Kidney (tissue), 14 donors: ENCODE data around the gene CHST3. TPM values are rescaled to one million over a fixed set of nuclear protein-coding genes. Genes with fewer than 3 reads are reported as not detected.

Source experiments
- DNase-seq, 5 donors: peaks; one replicate each; pipeline ENCODE4 v3.0.0-alpha.2; 2013 to 2020
- FAIRE-seq: peaks from 2 replicates; lab custom pipeline; 2012; peaks lifted over from hg19 to GRCh38; lab: Jason Lieb, UNC
- H3K27ac ChIP-seq, 2 donors: one replicate each; pipeline ENCODE4 v1.7.0; 2013; ENCODE audit warnings: low read depth in 2 of 2, low read length in 2 of 2, inconsistent platforms in 1 of 2
- H3K27me3 ChIP-seq: one replicate; pipeline ENCODE4 v1.7.1; 2013; ENCODE audit warnings: low read length, inconsistent platforms; ENCODE audit not compliant: control insufficient read depth, insufficient read depth
- H3K36me3 ChIP-seq, 3 donors: one replicate each; pipeline versions ENCODE4 v1.7.0 to v1.7.1; 2013; ENCODE audit warnings: low read length in 3 of 3, control low read depth in 1 of 3, inconsistent platforms in 1 of 3; ENCODE audit not compliant: insufficient read depth in 3 of 3, control insufficient read depth in 2 of 3
- H3K4me1 ChIP-seq, 3 donors: one replicate each; pipeline versions ENCODE4 v1.7.0 to v1.7.1; 2013; ENCODE audit warnings: low read length in 3 of 3, inconsistent platforms in 1 of 3, low read depth in 1 of 3; ENCODE audit not compliant: control insufficient read depth in 2 of 3, insufficient read depth in 2 of 3
- H3K4me3 ChIP-seq, 3 donors: one replicate each; pipeline versions ENCODE4 v1.7.0 to v1.8.1; 2013; ENCODE audit warnings: low read length in 3 of 3, control low read depth in 1 of 3, inconsistent platforms in 1 of 3
- H3K9ac ChIP-seq, 3 donors: one replicate each; pipeline versions ENCODE4 v1.7.0 to v1.7.1; 2013; ENCODE audit warnings: low read length in 3 of 3, control low read depth in 1 of 3, inconsistent platforms in 1 of 3
- H3K9me3 ChIP-seq, 3 donors: one replicate each; pipeline versions ENCODE4 v1.7.0 to v1.7.1; 2013; ENCODE audit warnings: low read length in 3 of 3, control low read depth in 1 of 3, inconsistent platforms in 1 of 3; ENCODE audit not compliant: control insufficient read depth in 2 of 3, insufficient read depth in 1 of 3
- intact Hi-C: fragments of 100-400 bp; cut with DNase I; formaldehyde crosslinking; loops from one replicate; pipeline ENCODE4 v1.11.1; 2022
- polyA plus RNA-seq: library from polyadenylated mRNA; stranded (reverse); fragments of 350-450 nt; fragmentation: Illumina TruSeq; extraction: RNeasy Lipid Tissue Mini Kit (QIAGEN cat#74804); gene quantifications from one replicate; pipeline ENCODE4 v1.2.3, GENCODE V29; 2014; ENCODE audit warnings: low read depth, low replicate concordance; ENCODE audit not compliant: insufficient read depth
- total RNA-seq: library from RNA; stranded (reverse); fragmentation: NEBNext Ultra II Directional; extraction: Animal tissue kit (Norgen Biotek cat#: 25700); gene quantifications from one replicate; pipeline ENCODE4 v1.2.1, GENCODE V29; 2021
- TF ChIP-seq, protein P1 (sequence below): IDR thresholded peaks from 3 replicates; pipeline ENCODE4 v1.5.1; 2012; ENCODE audit warnings: mild to moderate bottlenecking, moderate library complexity, borderline replicate concordance; ENCODE audit not compliant: insufficient read depth; ENCODE audit errors: extremely low read depth
- donor health status: control.
- donor health status: control.
- donor health status: control.
- donor health status: control.
- donor health status: control.
- donor health status: DM: yes; HTN: yes; CAD: no.
- donor health status: Normal renal cell carcinoma (clear cell type).

The CHST3 gene
- total and polyA plus RNA-seq, 2 donors from 2014 or later: 9.1 to 31.5 TPM

DNA sequence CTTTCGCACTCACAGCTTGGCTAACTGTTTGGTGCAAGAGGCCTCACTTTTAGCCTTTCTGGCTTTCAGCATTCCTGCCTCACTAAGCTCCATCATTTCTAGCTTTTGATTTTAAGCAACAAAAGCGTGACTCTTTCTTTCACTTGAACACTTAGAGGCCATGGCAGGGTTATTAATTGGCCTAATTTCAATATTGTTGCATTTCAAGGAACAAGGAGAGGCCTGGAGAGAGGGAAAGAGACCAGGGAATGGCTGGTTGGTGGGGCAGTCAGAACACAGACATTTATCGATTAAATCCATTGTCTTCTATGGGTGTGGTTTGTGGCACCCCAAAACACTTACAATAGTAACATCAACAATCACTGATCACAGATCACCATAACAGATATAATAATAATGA is 31.3 kb downstream of the CHST3 start:
- H3K4me1 ChIP-seq: peaks cover 3 to 33% (median 21%) of the 10 kb centered on the region in 3 donors
- H3K9ac ChIP-seq: no peak overlapping the region
- no peak overlapping the region for H3K27ac ChIP-seq
- intact Hi-C loops: no loop called here
- DNase-seq (no peak), FAIRE-seq (no peak)
- H3K36me3 ChIP-seq: no peaks in the 10 kb centered on the region
- H3K27me3 ChIP-seq: no peaks in the 10 kb centered on the region
- H3K9me3 ChIP-seq: no peaks in the 10 kb centered on the region
- H3K4me3 ChIP-seq: no peak overlapping the region
- TF ChIP-seq, protein P1, sequence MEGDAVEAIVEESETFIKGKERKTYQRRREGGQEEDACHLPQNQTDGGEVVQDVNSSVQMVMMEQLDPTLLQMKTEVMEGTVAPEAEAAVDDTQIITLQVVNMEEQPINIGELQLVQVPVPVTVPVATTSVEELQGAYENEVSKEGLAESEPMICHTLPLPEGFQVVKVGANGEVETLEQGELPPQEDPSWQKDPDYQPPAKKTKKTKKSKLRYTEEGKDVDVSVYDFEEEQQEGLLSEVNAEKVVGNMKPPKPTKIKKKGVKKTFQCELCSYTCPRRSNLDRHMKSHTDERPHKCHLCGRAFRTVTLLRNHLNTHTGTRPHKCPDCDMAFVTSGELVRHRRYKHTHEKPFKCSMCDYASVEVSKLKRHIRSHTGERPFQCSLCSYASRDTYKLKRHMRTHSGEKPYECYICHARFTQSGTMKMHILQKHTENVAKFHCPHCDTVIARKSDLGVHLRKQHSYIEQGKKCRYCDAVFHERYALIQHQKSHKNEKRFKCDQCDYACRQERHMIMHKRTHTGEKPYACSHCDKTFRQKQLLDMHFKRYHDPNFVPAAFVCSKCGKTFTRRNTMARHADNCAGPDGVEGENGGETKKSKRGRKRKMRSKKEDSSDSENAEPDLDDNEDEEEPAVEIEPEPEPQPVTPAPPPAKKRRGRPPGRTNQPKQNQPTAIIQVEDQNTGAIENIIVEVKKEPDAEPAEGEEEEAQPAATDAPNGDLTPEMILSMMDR: no peak

DNA sequence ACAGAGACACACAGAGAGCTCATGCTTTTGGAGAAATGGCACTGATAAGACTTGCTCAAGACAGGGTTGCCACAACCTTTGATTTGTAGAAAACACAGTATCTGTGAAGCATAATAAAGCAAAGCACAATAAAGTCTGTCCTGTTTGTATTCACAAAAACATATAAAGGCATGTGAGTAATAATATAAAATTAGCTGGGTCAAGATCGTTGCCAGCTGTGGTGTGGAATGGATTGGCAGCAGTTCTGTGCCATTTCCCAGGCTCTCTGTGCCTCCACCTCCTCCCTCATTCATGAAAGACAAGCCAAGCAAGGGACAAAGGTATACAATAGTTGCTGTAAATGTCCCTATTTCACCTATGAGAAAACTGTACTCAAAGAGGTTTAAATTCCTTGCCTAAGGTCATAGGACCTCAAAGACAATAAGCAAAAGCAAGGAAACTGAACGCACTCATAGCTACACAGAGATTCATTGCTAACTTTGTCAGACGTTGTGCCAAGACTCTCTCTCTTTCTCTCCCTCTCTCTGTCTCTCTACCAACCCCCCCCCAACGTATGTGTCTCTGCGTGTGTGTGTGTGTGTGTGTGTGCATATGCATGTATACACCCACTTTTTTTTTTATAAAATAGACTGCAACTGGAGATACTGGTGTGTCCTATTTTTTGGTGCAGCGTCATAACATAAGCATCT is 31.8 kb downstream of the CHST3 start:
- no peaks in the 10 kb centered on the region for H3K9me3 ChIP-seq
- no peaks in the 10 kb centered on the region for H3K36me3 ChIP-seq
- H3K27me3 ChIP-seq: no peaks in the 10 kb centered on the region
- FAIRE-seq (no peak), DNase-seq (no peak)
- TF ChIP-seq, protein P1: no peak
- H3K9ac ChIP-seq: no peak overlapping the region
- peaks cover 3 to 39% (median 24%) of the 10 kb centered on the region in 3 donors for H3K4me1 ChIP-seq
- H3K27ac ChIP-seq: no peak overlapping the region
- no peak overlapping the region for H3K4me3 ChIP-seq
- intact Hi-C loops: no loop called here

DNA sequence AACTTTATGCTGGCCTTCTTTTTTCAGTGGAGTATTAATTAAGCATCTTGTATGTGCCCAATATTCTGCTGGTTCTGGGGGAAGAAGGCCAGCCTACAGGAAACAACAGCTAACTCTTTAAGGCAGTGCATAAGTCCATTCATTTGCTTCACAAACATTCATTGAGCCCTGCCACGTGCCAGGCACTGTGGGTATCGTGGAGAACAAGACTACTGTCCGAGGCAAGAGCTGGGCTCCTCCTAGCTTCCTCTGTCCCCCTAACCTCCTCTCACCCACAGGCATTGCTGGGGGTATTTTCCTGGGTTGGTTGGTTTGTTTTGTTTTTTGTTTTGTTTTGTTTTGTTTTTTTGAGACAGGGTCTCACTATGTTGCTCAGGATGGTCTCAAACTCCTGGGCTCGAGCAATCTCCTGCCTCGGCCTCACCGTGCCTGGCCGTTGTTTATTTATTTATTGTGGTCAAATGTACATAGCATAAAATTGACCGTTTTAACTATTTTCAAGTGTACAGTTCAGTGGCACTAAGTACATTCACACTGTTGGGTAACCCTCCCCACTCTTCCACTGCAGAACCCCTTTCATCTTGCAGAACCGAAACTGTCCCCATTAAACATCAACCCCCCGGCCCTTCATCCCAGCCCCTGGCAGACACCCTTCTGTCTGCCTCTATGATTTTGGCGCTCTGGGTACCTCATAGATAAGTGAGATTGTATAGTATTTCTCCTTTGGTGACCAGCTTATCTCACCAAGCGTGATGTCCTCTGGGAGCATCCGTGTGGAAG is 32.6 kb downstream of the CHST3 start:
- intact Hi-C loops: no loop called here
- H3K9ac ChIP-seq: no peak overlapping the region
- peaks cover 3 to 42% (median 24%) of the 10 kb centered on the region in 3 donors for H3K4me1 ChIP-seq
- FAIRE-seq (no peak), DNase-seq (no peak)
- H3K9me3 ChIP-seq: no peaks in the 10 kb centered on the region
- no peaks in the 10 kb centered on the region for H3K36me3 ChIP-seq
- no peak overlapping the region for H3K27ac ChIP-seq
- no peaks in the 10 kb centered on the region for H3K27me3 ChIP-seq
- TF ChIP-seq, protein P1: no peak
- no peak overlapping the region for H3K4me3 ChIP-seq
